Mesothelial cell of epicardium (in vitro differentiated cells): ENCODE results near the gene TBC1D10A. TPM values are rescaled to one million over a fixed set of nuclear protein-coding genes. Genes with fewer than 3 reads are reported as not detected.

Experiments
- DNase-seq, 2 experiments: peaks; one replicate each; pipeline ENCODE4 v3.0.0; 2021; ENCODE audit warnings: low spot score in 2 of 2; ENCODE audit not compliant: unreplicated experiment in 2 of 2
- H3K27ac Mint-ChIP-seq: 2 replicates; pipeline ENCODE4 v1.8.0; 2021; ENCODE audit warnings: mixed read lengths
- H3K27me3 Mint-ChIP-seq: 2 replicates; pipeline ENCODE4 v1.8.0; 2021; ENCODE audit warnings: low read depth, mixed read lengths
- H3K36me3 Mint-ChIP-seq: 2 replicates; pipeline ENCODE4 v1.8.0; 2021; ENCODE audit warnings: mixed read lengths
- H3K4me1 Mint-ChIP-seq: 2 replicates; pipeline ENCODE4 v1.8.0; 2021; ENCODE audit warnings: mixed read lengths
- H3K4me3 Mint-ChIP-seq: 2 replicates; pipeline ENCODE4 v1.8.0; 2021; ENCODE audit warnings: mild to moderate bottlenecking, moderate library complexity, mixed read lengths
- H3K9me3 Mint-ChIP-seq: 2 replicates; pipeline ENCODE4 v1.8.0; 2021; ENCODE audit warnings: mixed read lengths
- CTCF ChIP-seq: fragments of 200-600 bp; sonication (generic); IDR thresholded peaks from one replicate; pipeline ENCODE4 v1.5.0; 2021; ENCODE audit warnings: antibody characterized with exemption; ENCODE audit not compliant: unreplicated experiment
- total RNA-seq: library from RNA; stranded (reverse); gene quantifications from 3 replicates; pipeline ENCODE4 v1.2.1, GENCODE V29; 2021

TBC1D10A gene
- total RNA-seq, 1 donor from 2014 or later = 15.1 TPM

DNA sequence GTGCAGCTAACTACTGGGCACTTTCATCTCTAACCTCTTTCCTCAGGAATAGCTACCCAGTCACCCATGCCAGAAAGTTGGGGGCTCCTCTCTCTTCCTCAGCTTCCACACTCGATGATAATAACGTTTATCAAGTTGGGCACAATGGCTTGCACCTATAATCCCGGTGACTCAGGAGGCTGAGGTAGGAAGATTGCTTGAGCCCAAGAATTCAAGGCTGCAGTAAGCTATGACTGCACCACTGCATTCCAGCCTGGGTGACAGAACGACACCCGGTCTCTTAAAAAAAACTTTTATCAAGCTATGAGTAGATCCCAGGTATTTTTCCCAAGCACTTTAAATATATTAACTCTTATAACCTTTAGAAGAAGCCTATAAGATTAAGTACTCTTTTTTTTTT lies 27.9 kb upstream of the TBC1D10A start:
- no peak for TF ChIP-seq CTCF
- Mint-ChIP-seq H3K4me1 (peaks cover 23% of the 10 kb centered on the region), H3K27me3 (no peaks in the 10 kb centered on the region), H3K9me3 (no peaks in the 10 kb centered on the region), H3K27ac (no peak overlapping the region), H3K4me3 (peak overlapping the region; percentile 94), H3K36me3 (peaks cover 20% of the 10 kb centered on the region)
- no peak for DNase-seq

GRCh38 chr22:30351226-30351625 lies 24.5 kb upstream of the TBC1D10A start:
- Mint-ChIP-seq H3K4me1 (peaks cover 15% of the 10 kb centered on the region), H3K36me3 (peaks cover 32% of the 10 kb centered on the region), H3K4me3 (no peak overlapping the region)

DNA sequence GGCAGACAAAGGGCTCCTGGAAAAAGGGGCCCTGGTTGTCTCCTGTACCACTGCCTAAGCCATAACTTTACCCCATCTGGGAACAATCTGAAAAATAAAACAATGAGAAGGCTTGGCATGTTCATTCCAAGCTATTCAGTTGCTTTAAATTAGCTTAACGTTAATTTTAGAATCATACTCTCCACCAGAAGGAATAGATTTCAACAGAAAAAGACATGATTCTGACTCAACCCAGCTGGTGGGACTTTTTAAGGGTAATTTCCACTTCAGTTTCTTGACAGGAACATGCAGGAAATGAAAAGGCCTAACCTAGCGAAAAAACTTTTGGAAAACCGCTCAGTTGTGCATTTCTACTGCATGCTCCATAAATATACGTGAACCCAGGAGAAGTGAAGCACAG lies 22.1 kb upstream of the TBC1D10A start:
- H3K27ac Mint-ChIP-seq = no peak overlapping the region
- no peak overlapping the region for H3K4me3 Mint-ChIP-seq

More at GRCh38 chr22:30351226-30351625, 24.5 kb upstream of the TBC1D10A start:
- Mint-ChIP-seq H3K27me3 (no peaks in the 10 kb centered on the region), H3K27ac (no peak overlapping the region), H3K9me3 (no peaks in the 10 kb centered on the region)
- DNase-seq = no peak
- no peak for TF ChIP-seq CTCF

DNA sequence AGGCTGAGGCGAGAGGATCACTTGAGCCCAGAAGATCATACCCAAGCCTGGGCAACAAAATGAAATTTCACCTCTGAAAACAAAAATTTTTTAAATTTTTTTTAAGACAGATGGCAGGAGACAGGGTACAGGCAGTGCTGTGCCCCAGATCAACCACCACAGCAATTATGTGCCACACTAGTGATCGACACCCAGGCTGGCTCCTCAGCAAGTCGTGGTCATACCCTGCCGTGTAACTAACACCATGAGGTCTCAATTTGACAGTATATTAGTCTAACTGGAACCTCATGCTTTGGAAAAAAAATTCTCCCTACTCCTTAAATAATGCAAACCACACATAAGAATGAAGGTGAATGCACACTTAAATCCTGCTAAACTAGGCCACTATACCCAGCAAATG lies 21.7 kb upstream of the TBC1D10A start:
- DNase-seq = no peak
- Mint-ChIP-seq H3K4me3 (no peak overlapping the region), H3K27ac (no peak overlapping the region), H3K27me3 (no peaks in the 10 kb centered on the region), H3K9me3 (no peaks in the 10 kb centered on the region), H3K36me3 (peaks cover 37% of the 10 kb centered on the region), H3K4me1 (no peaks in the 10 kb centered on the region)
- TF ChIP-seq CTCF = no peak

More for the DNA sequence above, 22.1 kb upstream of the TBC1D10A start:
- no peaks in the 10 kb centered on the region for H3K4me1 Mint-ChIP-seq
- no peaks in the 10 kb centered on the region for H3K27me3 Mint-ChIP-seq
- H3K9me3 Mint-ChIP-seq = no peaks in the 10 kb centered on the region
- H3K36me3 Mint-ChIP-seq = peaks cover 36% of the 10 kb centered on the region
- no peak for DNase-seq
- TF ChIP-seq CTCF = no peak

DNA sequence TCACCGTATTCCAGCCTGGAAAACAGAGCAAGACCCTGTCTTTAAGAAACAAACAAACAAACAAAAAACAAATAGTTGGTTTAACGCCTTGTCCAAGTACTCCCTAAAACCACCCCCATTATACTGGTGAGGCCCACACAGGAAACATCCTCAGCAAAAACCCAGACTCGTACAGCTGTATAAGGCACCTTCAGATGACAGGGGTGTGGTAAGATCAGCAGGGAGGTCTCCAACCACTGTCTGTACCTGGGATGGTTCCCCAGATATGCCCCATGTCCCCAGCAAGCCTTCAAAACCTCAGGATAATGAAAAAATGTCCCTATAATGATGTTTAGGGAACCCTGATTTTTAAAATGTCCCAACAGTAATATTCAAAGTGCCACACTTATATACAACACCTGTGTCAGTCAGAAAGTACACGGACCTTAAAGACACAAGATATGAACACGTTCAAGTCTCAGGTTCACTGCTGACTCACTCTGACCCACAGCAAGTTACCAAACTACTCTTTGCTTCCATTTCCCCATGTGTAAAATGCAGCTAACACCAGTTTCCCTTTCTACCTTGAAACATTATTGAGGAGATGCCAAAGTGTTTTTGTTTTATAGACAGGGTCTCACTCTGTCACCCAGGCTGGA lies 20.6 kb upstream of the TBC1D10A start:
- no peaks in the 10 kb centered on the region for H3K4me1 Mint-ChIP-seq
- no peaks in the 10 kb centered on the region for H3K27me3 Mint-ChIP-seq
- H3K27ac Mint-ChIP-seq = no peak overlapping the region
- no peak overlapping the region for H3K4me3 Mint-ChIP-seq
- DNase-seq = no peak
- H3K36me3 Mint-ChIP-seq = peaks cover 41% of the 10 kb centered on the region
- TF ChIP-seq CTCF = no peak
- no peaks in the 10 kb centered on the region for H3K9me3 Mint-ChIP-seq
